HAP-1 (cell line): ENCODE data around the gene RNF32.

ENCODE experiments used
- DNase-seq, 2 experiments: peaks; one replicate each; pipeline ENCODE4 v3.0.0-alpha.2; 2016 to 2020; ENCODE audit warnings: low spot score in 2 of 2
- H3K27me3 ChIP-seq: fragments of 250-450 bp; sonication (Bioruptor Pico); 2 replicates; pipeline ENCODE4 v1.5.1; 2020; ENCODE audit warnings: low read depth, mild to moderate bottlenecking, moderate library complexity
- H3K36me3 ChIP-seq: fragments of 250-450 bp; sonication (Bioruptor Pico); replicated peaks from 2 replicates; pipeline ENCODE4 v1.5.1; 2020; ENCODE audit warnings: mild to moderate bottlenecking
- H3K4me1 ChIP-seq: fragments of 250-450 bp; sonication (Bioruptor Pico); 2 replicates; pipeline ENCODE4 v1.5.1; 2020; ENCODE audit warnings: mild to moderate bottlenecking
- H3K4me3 ChIP-seq: fragments of 250-450 bp; sonication (Bioruptor Pico); 2 replicates; pipeline ENCODE4 v1.5.1; 2020; ENCODE audit warnings: mild to moderate bottlenecking, moderate library complexity
- H3K9me3 ChIP-seq: fragments of 250-450 bp; sonication (Bioruptor Pico); 2 replicates; pipeline ENCODE4 v1.5.1; 2020; ENCODE audit warnings: mild to moderate bottlenecking, moderate library complexity
- in situ Hi-C: fragments of 300-500 bp; cut with MboI; formaldehyde crosslinking; loops from 3 replicates; pipeline ENCODE4 v1.14.3; 2020; ENCODE audit warnings: low sequenced_read_pairs, inconsistent platforms, mixed read lengths

Gene RNF32

DNA sequence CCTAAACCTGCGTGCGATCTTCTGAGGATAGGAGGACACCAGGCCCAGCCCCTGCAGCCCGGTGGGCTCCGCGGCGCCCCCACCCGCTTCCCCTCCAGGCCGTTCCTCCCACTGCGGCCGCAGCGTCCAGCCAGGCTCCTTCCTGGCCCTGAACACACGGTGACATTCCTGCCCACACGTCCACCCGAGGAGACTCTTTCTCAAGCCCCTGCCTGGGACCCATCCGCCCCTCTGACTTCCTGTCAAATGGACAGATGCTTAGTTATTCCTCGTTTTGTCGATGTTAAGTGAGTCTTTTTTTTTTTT lies 32.4 kb upstream of the RNF32 start:
- no peaks in the 10 kb centered on the region for H3K36me3 ChIP-seq
- H3K27me3 ChIP-seq, result no peaks in the 10 kb centered on the region
- H3K4me3 ChIP-seq, result no peak overlapping the region
- DNase-seq, result no peak
- H3K4me1 ChIP-seq, result no peaks in the 10 kb centered on the region
- no peaks in the 10 kb centered on the region; the same call in 1 of the 2 replicates for H3K9me3 ChIP-seq
- in situ Hi-C loops, result no loop called here

DNA sequence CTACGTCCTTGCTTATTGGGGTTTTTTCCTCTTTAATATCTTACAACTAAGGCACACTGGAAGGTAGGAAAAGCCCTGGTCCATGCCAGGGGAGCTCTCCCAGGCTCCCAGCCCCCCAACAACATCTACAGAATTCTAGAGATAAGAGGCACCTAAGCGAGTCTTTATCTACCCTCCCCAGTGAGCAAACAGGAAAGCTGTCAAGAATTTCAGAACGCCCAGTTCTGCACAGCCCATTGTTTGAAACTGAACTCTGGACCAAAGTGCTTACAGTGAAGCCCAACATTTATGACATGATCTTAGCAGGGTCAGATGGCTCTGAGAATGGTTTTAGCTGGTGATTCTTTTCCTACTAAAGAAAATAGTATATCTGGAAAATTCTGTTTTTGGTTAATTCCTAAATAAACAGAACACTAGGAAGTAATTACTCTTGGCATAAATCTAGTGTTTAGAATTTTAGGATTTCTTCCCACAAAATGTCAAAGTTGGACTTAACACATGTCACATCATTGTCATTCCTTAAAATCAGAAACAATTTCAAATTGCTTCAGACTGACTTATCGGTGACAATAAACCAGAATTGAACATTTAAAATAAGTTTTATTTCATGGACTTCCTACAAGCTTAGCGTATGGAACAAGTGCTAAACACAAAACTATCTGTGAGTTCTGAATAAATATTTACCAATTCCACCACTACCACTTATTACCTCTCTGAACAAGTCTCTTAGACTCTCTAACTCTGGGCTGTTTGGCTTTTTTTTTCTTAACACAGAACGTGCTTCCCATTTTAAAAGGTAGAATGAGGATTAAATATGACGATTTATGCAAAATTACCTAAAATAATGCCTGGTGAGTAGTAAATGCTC lies 31.3 kb upstream of the RNF32 start:
- Histone ChIP-seq H3K27me3 (no peaks in the 10 kb centered on the region), H3K4me3 (no peak overlapping the region), H3K4me1 (no peaks in the 10 kb centered on the region; the same call in 1 of the 2 replicates), H3K36me3 (no peaks in the 10 kb centered on the region), H3K9me3 (no peaks in the 10 kb centered on the region; the same call in 1 of the 2 replicates)
- in situ Hi-C loops, result no loop called here
- no peak for DNase-seq

DNA sequence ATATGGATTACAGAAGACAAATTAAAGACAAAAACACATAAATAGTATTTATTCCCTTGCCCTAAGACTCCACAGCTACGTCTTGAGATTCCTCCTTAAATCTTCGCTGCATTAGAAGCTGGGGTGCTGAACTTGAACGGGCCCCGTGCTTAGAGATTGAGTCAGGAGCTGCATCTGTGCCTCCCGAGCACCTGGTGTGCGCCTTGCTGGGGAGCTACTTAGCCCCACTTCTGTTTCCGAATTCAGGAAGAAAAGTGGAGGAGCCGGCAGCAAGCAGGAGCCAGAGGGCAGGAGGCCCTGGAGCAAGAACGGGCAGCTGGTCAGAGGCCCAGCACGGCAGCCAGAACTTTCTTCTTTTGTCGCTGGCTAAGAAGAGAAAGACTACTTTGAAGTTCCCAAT lies 30.4 kb upstream of the RNF32 start:
- H3K4me3 ChIP-seq, result no peak overlapping the region
- H3K27me3 ChIP-seq, result no peaks in the 10 kb centered on the region
- H3K36me3 ChIP-seq, result no peaks in the 10 kb centered on the region
- no peaks in the 10 kb centered on the region; the same call in 1 of the 2 replicates for H3K4me1 ChIP-seq
- no peaks in the 10 kb centered on the region; the same call in 1 of the 2 replicates for H3K9me3 ChIP-seq
- DNase-seq, result no peak
- in situ Hi-C loops, result no loop called here

DNA sequence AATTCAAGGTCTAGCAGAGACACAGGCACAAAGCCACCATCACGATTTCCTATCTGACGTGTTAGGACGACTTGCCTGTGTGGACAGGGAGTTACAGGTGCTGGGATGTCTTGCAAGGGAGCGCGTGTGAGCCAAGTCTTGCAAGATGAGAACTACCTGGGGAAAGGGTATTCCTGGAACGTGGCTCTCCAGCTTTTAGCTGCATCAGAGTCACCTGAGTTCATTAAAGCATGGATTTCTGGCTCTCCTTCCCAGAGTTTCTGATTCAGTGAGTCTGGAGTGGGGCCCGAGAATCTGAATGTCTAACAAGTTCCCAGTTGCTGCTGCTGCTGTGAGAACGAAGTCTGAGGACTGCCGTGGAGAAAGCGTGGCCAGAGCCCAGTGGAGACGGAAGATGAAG lies 30.0 kb upstream of the RNF32 start:
- in situ Hi-C loops, result no loop called here
- no peaks in the 10 kb centered on the region for H3K36me3 ChIP-seq
- no peaks in the 10 kb centered on the region; the same call in 1 of the 2 replicates for H3K9me3 ChIP-seq
- H3K4me1 ChIP-seq, result no peaks in the 10 kb centered on the region; the same call in 1 of the 2 replicates
- no peak for DNase-seq
- H3K4me3 ChIP-seq, result no peak overlapping the region
- no peaks in the 10 kb centered on the region for H3K27me3 ChIP-seq

DNA sequence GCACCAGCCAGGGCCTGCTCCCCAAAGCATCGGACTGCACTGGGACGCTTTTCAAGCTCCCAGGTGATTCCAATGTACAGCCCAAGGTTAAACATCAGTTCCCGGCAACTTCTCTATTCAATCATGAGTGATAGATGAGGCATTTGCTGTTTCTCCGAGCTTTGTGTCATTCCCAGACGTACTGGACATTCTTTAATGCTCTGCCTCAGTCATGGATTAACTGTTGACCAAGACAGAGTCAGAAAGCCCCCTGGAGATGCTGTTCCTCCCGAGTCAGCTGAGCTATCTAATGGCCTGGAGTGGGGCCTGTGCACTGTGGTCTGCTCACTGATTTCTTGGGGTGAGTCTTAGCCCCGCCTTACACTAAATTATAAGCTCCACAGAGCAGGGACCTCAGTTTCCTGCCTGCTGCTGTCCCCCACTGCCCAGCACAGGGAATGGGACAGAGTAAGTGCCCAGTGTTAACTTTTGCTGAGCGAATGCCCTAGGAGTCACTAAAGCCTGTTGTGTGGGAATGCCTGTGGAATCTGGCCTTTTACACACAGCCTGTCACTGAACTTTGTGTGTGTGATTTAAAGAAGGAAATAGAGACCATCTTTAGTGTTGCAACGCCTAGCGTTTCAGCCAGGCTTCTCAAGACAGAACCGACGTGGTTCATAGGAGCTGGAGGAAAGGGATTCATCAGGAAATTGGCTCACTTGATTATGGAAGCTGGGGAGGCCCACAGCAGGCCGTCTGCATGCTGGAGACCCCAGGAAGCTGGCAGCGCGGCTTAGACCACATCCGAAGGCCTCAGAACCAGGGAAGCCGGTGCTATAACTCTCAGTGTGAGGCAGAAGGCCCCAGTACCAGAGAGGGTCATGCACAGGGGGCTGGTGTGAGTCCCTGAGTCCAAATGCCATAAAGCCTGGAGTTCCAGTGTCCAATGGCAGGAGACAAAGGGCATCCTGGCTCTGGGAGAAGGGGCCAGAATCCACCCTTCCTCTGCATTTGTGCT lies 29.3 kb upstream of the RNF32 start:
- no peaks in the 10 kb centered on the region for H3K36me3 ChIP-seq
- H3K4me3 ChIP-seq, result no peak overlapping the region
- H3K9me3 ChIP-seq, result no peaks in the 10 kb centered on the region; the same call in 1 of the 2 replicates
- H3K27me3 ChIP-seq, result no peaks in the 10 kb centered on the region
- DNase-seq, result no peak
- in situ Hi-C loops, result no loop called here
- H3K4me1 ChIP-seq, result no peaks in the 10 kb centered on the region; the same call in 1 of the 2 replicates

DNA sequence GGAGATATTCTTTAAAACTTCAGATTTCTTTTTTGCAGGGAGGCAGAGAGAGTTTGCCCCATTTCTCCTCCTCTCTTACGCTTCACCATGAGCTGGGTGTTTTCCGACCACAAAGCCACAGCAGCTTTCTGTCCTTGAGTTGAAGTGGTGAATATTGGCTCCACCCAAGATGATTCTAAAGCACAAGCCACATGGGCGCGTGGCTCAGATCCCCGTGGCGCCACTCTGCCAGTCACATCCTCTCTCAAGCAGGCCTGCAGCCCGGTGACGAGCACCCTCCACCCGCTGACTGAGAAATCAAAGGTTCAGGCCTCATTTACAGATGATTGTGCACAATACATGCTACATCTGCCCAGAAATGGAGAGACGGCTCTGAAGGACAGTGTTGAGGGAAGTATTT lies 27.6 kb upstream of the RNF32 start:
- no peaks in the 10 kb centered on the region; the same call in 1 of the 2 replicates for H3K9me3 ChIP-seq
- H3K27me3 ChIP-seq, result no peaks in the 10 kb centered on the region
- no peak for DNase-seq
- no peaks in the 10 kb centered on the region; the same call in 1 of the 2 replicates for H3K4me1 ChIP-seq
- in situ Hi-C loops, result no loop called here
- no peaks in the 10 kb centered on the region for H3K36me3 ChIP-seq
- no peak overlapping the region for H3K4me3 ChIP-seq

DNA sequence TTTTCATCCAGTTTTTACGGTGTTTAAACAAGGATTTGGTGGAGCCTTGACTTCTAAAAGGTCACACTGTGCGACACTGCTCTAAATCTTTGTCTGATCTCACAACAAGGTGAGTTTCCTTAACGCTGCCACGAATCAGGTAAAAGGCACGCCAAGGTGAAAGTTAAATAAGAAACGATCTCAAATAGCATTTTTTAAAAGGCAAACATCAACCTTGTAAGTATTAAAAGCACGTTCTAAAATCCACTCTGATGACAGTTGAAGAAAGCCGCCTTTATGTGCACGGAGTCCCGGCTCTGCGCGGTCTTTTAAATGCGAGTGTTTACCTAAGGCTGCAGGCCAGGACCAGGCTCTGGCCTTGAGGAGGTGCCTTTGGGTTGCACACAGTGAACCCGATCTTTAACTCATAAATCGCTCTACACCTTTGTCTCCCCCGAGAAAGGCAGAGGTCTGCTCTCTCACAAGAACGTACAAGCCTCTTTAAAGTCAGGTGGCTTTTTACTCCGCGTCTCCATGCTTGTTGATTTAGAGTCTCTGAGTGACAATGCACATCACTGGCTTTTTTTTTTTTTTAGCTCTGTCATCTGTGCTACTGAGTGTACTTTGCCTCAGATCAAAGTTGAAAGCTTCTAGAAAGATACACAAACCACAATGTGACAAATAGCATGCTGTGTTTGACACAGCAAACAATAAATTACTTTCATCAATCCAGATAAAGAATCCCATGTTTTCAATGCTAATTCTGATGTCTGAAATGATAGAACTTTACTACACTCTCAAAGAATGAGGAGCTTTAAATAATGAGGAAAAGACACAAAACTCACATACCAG lies 25.9 kb upstream of the RNF32 start:
- no peak overlapping the region for H3K4me3 ChIP-seq
- no peaks in the 10 kb centered on the region; the same call in 1 of the 2 replicates for H3K4me1 ChIP-seq
- no peaks in the 10 kb centered on the region for H3K36me3 ChIP-seq
- H3K9me3 ChIP-seq, result no peaks in the 10 kb centered on the region; the same call in 1 of the 2 replicates
- in situ Hi-C loops, result no loop called here
- no peak for DNase-seq
- no peaks in the 10 kb centered on the region for H3K27me3 ChIP-seq

DNA sequence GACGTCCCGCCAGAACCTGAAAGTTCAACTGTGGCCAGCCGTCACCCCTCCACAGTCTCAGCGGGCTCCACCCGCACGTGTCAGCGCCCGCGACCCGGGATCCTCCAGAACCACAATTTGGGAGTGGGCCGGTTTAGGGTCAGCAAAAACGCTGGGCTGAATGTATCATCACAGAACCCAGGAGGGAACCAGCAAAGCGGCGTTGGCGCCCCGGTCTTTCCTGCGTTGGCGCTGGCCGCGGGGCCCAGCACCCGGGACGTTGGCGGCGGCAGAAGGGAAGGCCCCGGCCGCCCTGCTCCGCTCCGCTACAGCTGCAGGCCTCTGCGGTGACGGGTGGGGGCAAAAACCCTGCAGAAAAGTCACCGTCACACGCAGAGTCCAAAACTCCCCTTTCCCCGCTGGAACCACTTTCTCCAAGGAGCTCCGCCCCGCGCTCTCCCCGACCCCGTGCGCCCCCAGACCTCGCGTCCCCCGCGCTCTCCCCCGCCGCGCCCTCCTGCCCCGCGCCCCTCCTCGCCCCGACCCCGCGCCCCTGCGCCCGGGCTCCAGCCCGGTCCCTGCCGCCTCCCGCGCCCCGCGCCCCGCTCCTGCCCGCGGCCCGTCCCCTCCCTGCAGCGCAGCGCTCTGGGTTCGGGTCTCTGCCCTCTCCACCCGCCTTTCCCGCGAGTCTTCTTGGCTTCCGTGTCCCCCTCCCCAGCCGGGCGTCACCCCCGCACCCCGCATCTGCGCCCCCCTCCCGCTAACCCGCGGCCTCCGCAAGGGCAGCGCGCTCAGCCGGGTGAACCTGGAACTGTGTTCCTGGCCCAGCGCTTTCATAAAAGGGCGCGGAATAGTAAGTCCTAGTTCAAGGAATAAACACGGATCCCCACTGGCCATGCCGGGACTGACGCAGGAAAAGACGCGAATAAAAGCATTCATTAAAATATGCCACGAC lies 24.0 kb upstream of the RNF32 start:
- Histone ChIP-seq H3K4me1 (peaks cover 5% of the 10 kb centered on the region), H3K27me3 (no peaks in the 10 kb centered on the region), H3K4me3 (no peak overlapping the region), H3K9me3 (no peaks in the 10 kb centered on the region; the same call in none of the 2 replicates), H3K36me3 (no peaks in the 10 kb centered on the region)
- DNase-seq, result no peak
- in situ Hi-C loops, result no loop called here

DNA sequence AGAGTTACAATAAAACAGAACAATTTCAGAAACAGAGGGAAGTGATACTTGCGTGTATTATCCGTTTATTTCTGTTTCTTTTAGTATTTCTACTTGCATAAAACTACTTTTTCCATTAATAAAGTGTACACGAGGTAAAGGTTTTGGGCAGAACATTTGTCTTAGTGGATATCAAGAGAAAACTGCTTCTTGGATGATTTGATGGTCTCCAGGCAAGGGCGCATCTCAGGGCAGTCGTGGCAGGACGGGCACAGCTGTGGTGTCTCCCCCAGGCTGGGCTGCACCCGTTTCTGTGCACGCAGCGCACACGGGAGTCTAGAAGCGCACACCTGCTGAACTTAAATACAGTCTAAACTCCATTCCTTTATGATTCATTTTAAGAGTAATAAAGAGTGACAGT lies 23.4 kb upstream of the RNF32 start:
- in situ Hi-C loops, result no loop called here
- H3K4me3 ChIP-seq, result no peak overlapping the region
- no peak for DNase-seq
- H3K4me1 ChIP-seq, result peaks cover 5% of the 10 kb centered on the region
- no peaks in the 10 kb centered on the region for H3K36me3 ChIP-seq
- no peaks in the 10 kb centered on the region; the same call in none of the 2 replicates for H3K9me3 ChIP-seq
- no peaks in the 10 kb centered on the region for H3K27me3 ChIP-seq

DNA sequence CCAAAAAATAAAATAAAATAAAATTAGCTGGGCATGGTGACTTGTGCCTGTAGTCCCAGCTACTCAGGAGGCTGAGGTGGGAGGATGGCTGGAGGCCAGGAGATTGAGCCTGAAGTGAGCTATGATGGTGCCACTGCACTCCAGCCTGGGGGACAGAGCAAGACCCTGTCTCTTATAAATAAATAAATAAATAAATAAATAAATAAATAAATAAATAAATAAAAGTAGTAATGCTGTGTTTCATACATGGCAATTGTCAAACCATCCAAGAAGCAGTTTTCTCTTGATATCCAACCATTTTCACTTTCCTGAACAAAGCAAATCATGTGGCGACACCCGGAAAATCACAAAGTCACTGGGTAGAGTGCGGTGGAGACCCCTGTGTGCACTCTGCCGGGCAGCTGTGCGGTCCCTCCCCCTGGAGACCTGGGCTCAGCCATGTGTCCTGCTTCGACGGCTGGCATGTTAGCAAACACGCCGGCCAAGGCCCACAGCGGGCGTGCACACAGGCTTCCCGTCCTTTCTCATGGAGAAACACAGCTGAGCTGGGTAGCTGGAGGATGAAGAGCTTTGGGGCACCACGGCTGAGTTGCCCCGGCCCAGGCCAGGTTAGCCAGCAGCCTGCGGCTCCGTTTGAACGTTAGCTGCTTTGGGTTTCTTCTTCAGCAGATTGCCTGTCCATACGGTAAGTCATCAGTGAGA lies 22.3 kb upstream of the RNF32 start:
- Histone ChIP-seq H3K4me3 (no peak overlapping the region), H3K4me1 (peaks cover 5% of the 10 kb centered on the region), H3K9me3 (no peaks in the 10 kb centered on the region; the same call in 1 of the 2 replicates), H3K27me3 (no peaks in the 10 kb centered on the region), H3K36me3 (no peaks in the 10 kb centered on the region)
- DNase-seq, result no peak
- in situ Hi-C loops, result no loop called here

DNA sequence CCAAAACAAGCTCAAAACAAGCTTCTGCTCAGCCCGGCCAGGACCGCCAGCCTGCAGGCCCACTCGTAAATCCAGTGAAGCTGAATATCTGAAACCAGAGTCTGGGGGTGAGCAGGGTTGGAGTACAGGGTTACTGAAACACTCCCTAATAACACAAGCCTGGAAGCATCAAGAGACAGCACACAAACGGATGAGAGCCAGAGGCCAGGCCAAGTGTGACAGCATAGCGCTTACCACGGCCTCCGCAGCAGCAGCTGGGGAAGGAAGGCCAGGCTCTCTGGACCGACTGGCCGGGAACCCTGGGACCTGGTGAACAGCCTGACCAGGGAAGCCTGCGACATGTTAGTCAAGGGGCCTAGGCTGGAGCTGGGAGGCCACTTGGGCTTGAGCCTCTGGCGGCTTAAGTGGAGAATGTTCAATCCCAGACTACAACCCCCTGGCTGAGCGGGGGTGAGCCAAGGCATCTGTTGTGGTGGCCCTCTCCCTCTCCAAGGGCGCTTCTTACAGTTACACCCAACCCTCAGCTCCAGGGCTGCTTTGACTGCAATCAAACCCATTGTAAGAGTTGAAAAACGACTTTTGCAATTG lies 21.7 kb upstream of the RNF32 start:
- in situ Hi-C loops, result no loop called here
- Histone ChIP-seq H3K4me3 (no peak overlapping the region), H3K4me1 (peaks cover 5% of the 10 kb centered on the region), H3K27me3 (no peaks in the 10 kb centered on the region), H3K9me3 (no peaks in the 10 kb centered on the region; the same call in 1 of the 2 replicates), H3K36me3 (no peaks in the 10 kb centered on the region)
- no peak for DNase-seq
